IMR-90 (cell line): ENCODE measurements around the gene ADGRV1. TPM values are rescaled to one million over a fixed set of nuclear protein-coding genes. Genes with fewer than 3 reads are reported as not detected.

ENCODE experiments used
- ATAC-seq: fragments of 200-7000 bp; cut with Tn5 transposase; 2 replicates; pipeline ENCODE4 v1.9.1; 2020; ENCODE audit warnings: low read depth, mild to moderate bottlenecking, moderate library complexity
- BruUV-seq: library from RNA; stranded (reverse); fragments of 400-500 nt; replicated peaks from 2 replicates; lab custom pipeline; 2021; lab: Mats Ljungman, UMichigan
- CTCF ChIA-PET: fragments of 300-600 bp; formaldehyde crosslinking; extraction: SDS; loops from one replicate; lab custom pipeline; 2021; ENCODE audit warnings: antibody characterized with exemption; lab: Yijun Ruan, JAX
- POLR2A ChIA-PET: fragments of 300-600 bp; sonication (Branson Sonifier 250); formaldehyde crosslinking; loops from one replicate; lab custom pipeline; 2022; ENCODE audit warnings: antibody characterized with exemption; ENCODE audit not compliant: unreplicated experiment; lab: Charles Lee
- DNase-seq: peaks from one replicate; pipeline ENCODE4 v3.0.0; 2013
- H2AFZ ChIP-seq: replicated peaks from 2 replicates; pipeline ENCODE3; 2013; ENCODE audit warnings: low read length, mild to moderate bottlenecking; ENCODE audit not compliant: poor library complexity
- H2AK5ac ChIP-seq: 2 replicates; pipeline ENCODE4 v1.6.1; 2013; ENCODE audit warnings: low read depth, low read length, inconsistent platforms
- H2AK9ac ChIP-seq: replicated peaks from 2 replicates; pipeline ENCODE3; 2013; ENCODE audit warnings: mild to moderate bottlenecking, low read depth, low read length, moderate library complexity; ENCODE audit not compliant: poor library complexity
- H2BK120ac ChIP-seq: 2 replicates; pipeline ENCODE4 v1.6.1; 2013; ENCODE audit warnings: low read depth, low read length, inconsistent platforms
- H2BK15ac ChIP-seq: 3 replicates; pipeline ENCODE4 v1.6.1; 2013; ENCODE audit warnings: low read depth, low read length, inconsistent platforms
- H2BK20ac ChIP-seq: 2 replicates; pipeline ENCODE4 v1.6.1; 2013; ENCODE audit warnings: low read depth, mild to moderate bottlenecking, inconsistent platforms, low read length, moderate library complexity
- H2BK5ac ChIP-seq: 2 replicates; pipeline ENCODE4 v1.6.1; 2013; ENCODE audit warnings: mild to moderate bottlenecking, low read depth, low read length, inconsistent platforms; ENCODE audit not compliant: poor library complexity, severe bottlenecking
- H3K14ac ChIP-seq: replicated peaks from 2 replicates; pipeline ENCODE4 v1.6.1; 2013; ENCODE audit warnings: low read depth, low read length, inconsistent platforms
- H3K18ac ChIP-seq: 2 replicates; pipeline ENCODE4 v1.6.1; 2013; ENCODE audit warnings: low read depth, low read length, control low read depth
- H3K23ac ChIP-seq: 2 replicates; pipeline ENCODE4 v1.6.1; 2013; ENCODE audit warnings: low read depth, low read length, inconsistent platforms
- H3K27ac ChIP-seq: 2 replicates; pipeline ENCODE4 v1.5.1; 2013; ENCODE audit warnings: mild to moderate bottlenecking, control low read depth, low read length; ENCODE audit not compliant: insufficient read depth
- H3K27me3 ChIP-seq: 2 replicates; pipeline ENCODE4 v1.6.1; 2013; ENCODE audit warnings: low read length; ENCODE audit not compliant: control insufficient read depth, insufficient read depth
- H3K36me3 ChIP-seq: 2 replicates; pipeline ENCODE4 v1.6.1; 2013; ENCODE audit warnings: low read length, mixed read lengths; ENCODE audit not compliant: control insufficient read depth, insufficient read depth
- H3K4ac ChIP-seq: 2 replicates; pipeline ENCODE4 v1.6.1; 2013; ENCODE audit warnings: low read depth, low read length, inconsistent platforms
- H3K4me1 ChIP-seq: 2 replicates; pipeline ENCODE4 v1.6.1; 2013; ENCODE audit warnings: low read length, mixed read lengths; ENCODE audit not compliant: control insufficient read depth, insufficient read depth
- H3K4me2 ChIP-seq: 2 replicates; pipeline ENCODE4 v1.6.1; 2013; ENCODE audit warnings: low read depth, mild to moderate bottlenecking, control low read depth, low read length, moderate library complexity
- H3K4me3 ChIP-seq: 2 replicates; pipeline ENCODE4 v1.5.1; 2013; ENCODE audit warnings: low read depth, mild to moderate bottlenecking, control low read depth, low read length, moderate library complexity; ENCODE audit not compliant: insufficient read depth
- H3K56ac ChIP-seq: 2 replicates; pipeline ENCODE4 v1.6.1; 2013; ENCODE audit warnings: low read length, inconsistent platforms; ENCODE audit not compliant: insufficient read depth; ENCODE audit errors: extremely low read depth
- H3K79me1 ChIP-seq, 2 experiments: 2 replicates each; pipeline ENCODE4 v1.6.1; 2013; ENCODE audit warnings: low read length in 2 of 2, inconsistent platforms in 1 of 2, low read depth in 1 of 2
- H3K9ac ChIP-seq: 2 replicates; pipeline ENCODE4 v1.6.1; 2013; ENCODE audit warnings: low read depth, low read length, control low read depth
- H3K9me1 ChIP-seq: 2 replicates; pipeline ENCODE4 v1.6.1; 2013; ENCODE audit warnings: low read length, inconsistent platforms; ENCODE audit not compliant: insufficient read depth
- H3K9me3 ChIP-seq: 2 replicates; pipeline ENCODE4 v1.6.1; 2013; ENCODE audit warnings: low read length; ENCODE audit not compliant: control insufficient read depth, insufficient read depth
- H4K20me1 ChIP-seq: 2 replicates; pipeline ENCODE4 v1.6.1; 2013; ENCODE audit warnings: low read length, inconsistent platforms; ENCODE audit not compliant: insufficient read depth
- H4K5ac ChIP-seq: 2 replicates; pipeline ENCODE4 v1.6.1; 2013; ENCODE audit warnings: mild to moderate bottlenecking, low read depth, low read length, control low read depth
- H4K8ac ChIP-seq, 2 experiments: 2 replicates each; pipeline ENCODE4 v1.6.1; 2013; ENCODE audit warnings: low read depth in 2 of 2, low read length in 2 of 2, control low read depth in 1 of 2, inconsistent platforms in 1 of 2
- H4K91ac ChIP-seq: 2 replicates; pipeline ENCODE4 v1.6.1; 2013; ENCODE audit warnings: low read depth, low read length, inconsistent platforms; ENCODE audit not compliant: insufficient read depth
- BHLHE40 ChIP-seq: fragments of 150-350 bp; IDR thresholded peaks from 2 replicates; pipeline ENCODE4 v1.6.1; 2016; ENCODE audit warnings: mild to moderate bottlenecking, low read depth, low read length
- CEBPB ChIP-seq: IDR thresholded peaks from 2 replicates; pipeline ENCODE4 v1.6.1; 2012; ENCODE audit warnings: low read depth, low read length, improper control_type of control experiment
- CHD1 ChIP-seq: IDR thresholded peaks from 2 replicates; pipeline ENCODE4 v1.6.1; 2012; ENCODE audit warnings: low read depth, low read length, improper control_type of control experiment
- CTCF ChIP-seq: conservative IDR thresholded peaks from 2 replicates; pipeline ENCODE4 v1.5.1; 2012; ENCODE audit warnings: mild to moderate bottlenecking, low read depth, low read length, improper control_type of control experiment
- FOS ChIP-seq: fragments of 150-350 bp; IDR thresholded peaks from 2 replicates; pipeline ENCODE4 v1.6.1; 2016; ENCODE audit warnings: low read depth, low read length
- MAFK ChIP-seq: IDR thresholded peaks from 2 replicates; pipeline ENCODE4 v1.6.1; 2012; ENCODE audit warnings: low read depth, low read length, improper control_type of control experiment
- MAZ ChIP-seq: IDR thresholded peaks from 2 replicates; pipeline ENCODE4 v1.6.1; 2012; ENCODE audit warnings: low read depth, mild to moderate bottlenecking, low read length, improper control_type of control experiment, moderate library complexity, borderline replicate concordance
- MXI1 ChIP-seq: IDR thresholded peaks from 2 replicates; pipeline ENCODE4 v1.6.1; 2012; ENCODE audit warnings: low read depth, mild to moderate bottlenecking, low read length, moderate library complexity, borderline replicate concordance
- POLR2A ChIP-seq: IDR thresholded peaks from 2 replicates; pipeline ENCODE4 v1.6.1; 2012; ENCODE audit warnings: mild to moderate bottlenecking, low read depth, low read length
- RAD21 ChIP-seq: IDR thresholded peaks from 2 replicates; pipeline ENCODE4 v1.6.1; 2012; ENCODE audit warnings: low read length, improper control_type of control experiment
- RCOR1 ChIP-seq: IDR thresholded peaks from 2 replicates; pipeline ENCODE4 v1.6.1; 2012; ENCODE audit warnings: mild to moderate bottlenecking, low read length, improper control_type of control experiment; ENCODE audit not compliant: insufficient replicate concordance
- RFX5 ChIP-seq: IDR thresholded peaks from 2 replicates; pipeline ENCODE4 v1.8.0; 2012; ENCODE audit warnings: low read depth, mild to moderate bottlenecking, low read length, moderate library complexity
- WGBS, 2 experiments: methylation state at CpG; one replicate each; pipeline versions ENCODE4 v1.1.5 to v1.1.7; 2013; ENCODE audit warnings: missing lambda C conversion rate in 2 of 2; ENCODE audit not compliant: insufficient read length in 1 of 2; ENCODE audit errors: extremely low coverage in 2 of 2; 5-methylcytosine and 5-hydroxymethylcytosine counted together
- dilution Hi-C: fragments of 300-500 bp; cut with HindIII; formaldehyde crosslinking; loops from one replicate; pipeline ENCODE4 v1.14.3; 2018; ENCODE audit warnings: low sequenced_read_pairs; ENCODE audit not compliant: unreplicated experiment
- in situ Hi-C: fragments of 300-500 bp; cut with MboI; formaldehyde crosslinking; loops from 3 replicates; pipeline ENCODE4 v1.14.3; 2019; ENCODE audit warnings: low sequenced_read_pairs, inconsistent platforms, mixed read lengths
- intact Hi-C: fragments of 100-400 bp; cut with micrococcal nuclease; formaldehyde crosslinking; loops from 2 replicates; pipeline ENCODE4 v1.10.0; 2022
- polyA plus RNA-seq, 3 experiments: library from polyadenylated mRNA; depleted of rRNA; stranded (reverse); fragments of >200 nt; gene quantifications; 2 replicates each; pipeline ENCODE4 v1.2.3, GENCODE V29; 2012; ENCODE audit warnings: low replicate concordance in 1 of 3
- total RNA-seq: library from RNA; depleted of rRNA; stranded (reverse); fragments of >200 nt; gene quantifications from 2 replicates; pipeline ENCODE4 v1.2.3, GENCODE V29; 2012
- TF ChIP-seq, protein P1 (sequence below): fragments of 150-350 bp; IDR thresholded peaks from 2 replicates; pipeline ENCODE4 v1.6.1; 2016; ENCODE audit warnings: low read depth, mild to moderate bottlenecking, low read length, moderate library complexity, borderline replicate concordance

The ADGRV1 gene
- total and polyA plus RNA-seq, 2 of the 4 experiments (the other 2 are of a cell fraction) = under 0.01 TPM; not detected in 1

DNA sequence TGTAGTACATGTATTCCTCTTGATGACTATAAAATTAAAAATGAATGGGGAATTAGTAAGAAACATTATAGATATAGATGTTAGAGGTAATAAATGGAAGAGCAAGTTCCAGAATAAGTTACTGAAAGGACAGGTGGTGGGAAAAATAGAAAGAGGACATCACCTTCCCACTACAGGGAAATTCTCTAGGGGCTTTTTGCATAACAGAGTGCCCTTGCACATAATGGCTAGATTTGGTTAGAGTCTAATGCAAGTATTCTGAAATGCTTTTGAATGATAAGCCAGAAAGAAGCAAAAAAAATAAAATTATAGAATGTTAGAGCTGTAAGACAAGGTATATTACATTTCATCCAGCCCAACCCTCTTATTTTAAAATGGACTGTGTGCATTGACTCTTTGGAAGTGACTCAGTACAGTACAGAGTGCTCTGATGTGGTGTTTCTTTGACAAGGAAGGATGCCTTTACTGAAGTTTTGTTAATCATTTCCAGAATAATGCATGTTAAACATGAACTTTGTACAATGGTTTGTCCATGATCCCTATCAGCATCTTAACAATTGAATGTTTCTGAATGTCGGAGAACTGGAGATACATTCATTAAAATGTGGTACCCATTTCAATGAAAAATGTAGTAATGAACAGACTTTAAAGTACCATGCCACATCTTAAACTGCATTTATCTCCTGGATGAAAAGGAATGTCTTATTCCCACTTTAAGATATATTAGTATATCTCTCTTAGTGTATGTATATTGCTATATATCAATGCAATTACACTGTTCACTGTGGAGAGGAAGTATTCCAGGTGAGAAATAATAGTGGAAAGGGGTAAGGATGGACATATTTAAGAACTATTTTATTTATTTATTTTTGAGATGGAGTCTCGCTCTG lies 391.1 kb downstream of the ADGRV1 start (continued):
- TF ChIP-seq CEBPB = no peak

DNA sequence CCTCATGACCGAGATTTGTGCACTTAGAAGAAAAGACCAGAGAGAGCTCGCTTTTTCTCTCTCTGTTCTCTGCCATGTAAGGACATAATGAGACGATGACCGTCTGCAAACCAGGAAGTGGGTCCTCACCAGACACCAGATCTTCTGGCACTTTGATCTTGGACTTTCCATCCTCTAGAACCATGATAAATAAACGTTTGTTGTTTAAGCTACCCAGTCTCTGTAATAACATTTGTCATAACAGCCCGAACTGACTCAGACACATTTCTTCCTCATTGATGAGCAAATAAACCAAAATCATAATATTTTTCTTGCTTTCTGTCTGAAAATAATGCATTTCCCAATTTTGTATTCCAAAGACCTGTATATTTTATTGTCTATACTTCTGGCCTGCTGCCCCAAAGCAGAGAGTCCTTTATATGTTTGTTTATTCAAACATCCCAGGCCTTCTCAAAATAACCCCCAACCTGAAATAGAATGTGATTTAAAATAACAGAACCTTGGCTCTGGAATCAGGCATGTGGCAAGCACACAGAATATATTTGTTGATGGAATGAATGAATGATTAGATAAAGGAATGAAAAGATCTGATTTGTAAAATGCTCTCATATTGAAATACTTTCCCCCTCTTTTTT lies 396.5 kb downstream of the ADGRV1 start:
- H3K9me3 ChIP-seq = 0 out of 2 replicates have a peak, but pooled peaks cover 1% of the 10 kb centered on the region
- H3K4me2 ChIP-seq = no peak overlapping the region
- no peak overlapping the region for H3K9ac ChIP-seq
- H3K23ac ChIP-seq = no peak overlapping the region
- ChIA-PET CTCF (interaction anchor here (0.5 kb wide), 1 partner anchor 24 kb away, joined by 3 read pairs; no protein-coding TSS in a partner anchor), POLR2A (no interaction called here)
- no peak overlapping the region for H2BK120ac ChIP-seq
- no peak overlapping the region for H2BK20ac ChIP-seq
- H3K4ac ChIP-seq = no peak overlapping the region
- H3K79me1 ChIP-seq = no peaks in the 10 kb centered on the region
- no peak overlapping the region for H2BK15ac ChIP-seq
- no peak overlapping the region for H4K91ac ChIP-seq
- no peak overlapping the region for H4K5ac ChIP-seq
- intact Hi-C loops = no loop called here
- in situ Hi-C loops = no loop called here
- no peak overlapping the region for H2AK9ac ChIP-seq
- H3K4me1 ChIP-seq = no peaks in the 10 kb centered on the region
- H3K14ac ChIP-seq = no peak overlapping the region
- H4K8ac ChIP-seq = no peak overlapping the region; a peak in 1 of 4 replicates
- 40% methylated on average over 1 of the region's 6 CpGs; no CpG with 5 or more reads in 1 of the 2 experiments for WGBS, 2 experiments
- H2AK5ac ChIP-seq = no peak overlapping the region
- no peak for DNase-seq
- BruUV-seq = no TSS peak
- H3K56ac ChIP-seq = no peak overlapping the region
- no peaks in the 10 kb centered on the region for H3K9me1 ChIP-seq
- ATAC-seq = no peak
- H3K36me3 ChIP-seq = no peaks in the 10 kb centered on the region
- no peaks in the 10 kb centered on the region for H3K27me3 ChIP-seq
- no peak overlapping the region for H3K4me3 ChIP-seq
- no peak overlapping the region for H2BK5ac ChIP-seq
- no peak overlapping the region for H3K18ac ChIP-seq
- no peak overlapping the region for H2AFZ ChIP-seq
- dilution Hi-C loops = no loop called here
- H3K27ac ChIP-seq = no peak overlapping the region
- H4K20me1 ChIP-seq = no peaks in the 10 kb centered on the region
- TF ChIP-seq MAFK (no peak), RCOR1 (no peak), RAD21 (no peak), RFX5 (no peak), CTCF (no peak), BHLHE40 (no peak), CEBPB (no peak), FOS (no peak), MXI1 (no peak), POLR2A (no peak), CHD1 (no peak), MAZ (no peak)
- TF ChIP-seq, protein P1, sequence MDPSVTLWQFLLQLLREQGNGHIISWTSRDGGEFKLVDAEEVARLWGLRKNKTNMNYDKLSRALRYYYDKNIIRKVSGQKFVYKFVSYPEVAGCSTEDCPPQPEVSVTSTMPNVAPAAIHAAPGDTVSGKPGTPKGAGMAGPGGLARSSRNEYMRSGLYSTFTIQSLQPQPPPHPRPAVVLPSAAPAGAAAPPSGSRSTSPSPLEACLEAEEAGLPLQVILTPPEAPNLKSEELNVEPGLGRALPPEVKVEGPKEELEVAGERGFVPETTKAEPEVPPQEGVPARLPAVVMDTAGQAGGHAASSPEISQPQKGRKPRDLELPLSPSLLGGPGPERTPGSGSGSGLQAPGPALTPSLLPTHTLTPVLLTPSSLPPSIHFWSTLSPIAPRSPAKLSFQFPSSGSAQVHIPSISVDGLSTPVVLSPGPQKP = no peak
